Right lobe of liver (tissue), 4 donors: Measurements from ENCODE around the gene ITPR2.

Source experiments
- POLR2A ChIP-seq: fragments of 450-650 bp; IDR thresholded peaks from one replicate; pipeline ENCODE4 v1.6.1; 2017; ENCODE audit warnings: antibody characterized with exemption, mild to moderate bottlenecking
- TF ChIP-seq, protein P1 (sequence below), 4 donors: fragments of 200-600 bp in 3 of 4; fragments of 450-650 bp in 1 of 4; IDR thresholded peaks; one replicate each; pipeline versions ENCODE4 v1.5.1 to v1.8.0; 2016 to 2022; ENCODE audit warnings: antibody characterized with exemption in 4 of 4, mild to moderate bottlenecking in 2 of 4
- donor health status: DM: no; HTN: no; CAD: no.
- donor health status: DM: no; HTN: no; CAD: no.
- donor health status: DM: no; HTN: yes; CAD: no.

DNA sequence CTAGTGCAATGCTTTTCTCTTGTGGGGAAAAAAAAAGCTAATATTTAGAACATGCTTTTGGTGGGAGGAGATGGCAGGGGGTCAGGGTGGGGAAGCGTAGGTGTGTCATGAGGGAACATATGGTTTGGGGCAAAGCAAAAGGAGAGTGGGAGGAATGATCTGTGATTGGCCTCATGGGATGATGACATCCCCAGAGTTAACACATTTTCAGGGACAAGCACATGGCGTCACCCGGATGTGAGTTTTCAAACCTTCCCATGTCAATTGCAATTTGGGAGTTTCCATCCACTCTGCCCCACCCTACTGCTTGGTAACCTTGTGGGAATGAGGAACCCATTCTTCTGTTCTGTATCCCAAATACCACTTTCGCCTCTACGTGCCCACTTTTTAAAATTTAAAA, 473.4 kb downstream of the ITPR2 start:
- TF ChIP-seq, protein P1, sequence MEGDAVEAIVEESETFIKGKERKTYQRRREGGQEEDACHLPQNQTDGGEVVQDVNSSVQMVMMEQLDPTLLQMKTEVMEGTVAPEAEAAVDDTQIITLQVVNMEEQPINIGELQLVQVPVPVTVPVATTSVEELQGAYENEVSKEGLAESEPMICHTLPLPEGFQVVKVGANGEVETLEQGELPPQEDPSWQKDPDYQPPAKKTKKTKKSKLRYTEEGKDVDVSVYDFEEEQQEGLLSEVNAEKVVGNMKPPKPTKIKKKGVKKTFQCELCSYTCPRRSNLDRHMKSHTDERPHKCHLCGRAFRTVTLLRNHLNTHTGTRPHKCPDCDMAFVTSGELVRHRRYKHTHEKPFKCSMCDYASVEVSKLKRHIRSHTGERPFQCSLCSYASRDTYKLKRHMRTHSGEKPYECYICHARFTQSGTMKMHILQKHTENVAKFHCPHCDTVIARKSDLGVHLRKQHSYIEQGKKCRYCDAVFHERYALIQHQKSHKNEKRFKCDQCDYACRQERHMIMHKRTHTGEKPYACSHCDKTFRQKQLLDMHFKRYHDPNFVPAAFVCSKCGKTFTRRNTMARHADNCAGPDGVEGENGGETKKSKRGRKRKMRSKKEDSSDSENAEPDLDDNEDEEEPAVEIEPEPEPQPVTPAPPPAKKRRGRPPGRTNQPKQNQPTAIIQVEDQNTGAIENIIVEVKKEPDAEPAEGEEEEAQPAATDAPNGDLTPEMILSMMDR (IDR thresholded peaks at IDR 0.05) = no peak
- TF ChIP-seq POLR2A = no peak
